ENCODE results near the gene CPLX1. TPM values are rescaled to one million over a fixed set of nuclear protein-coding genes. Genes with fewer than 3 reads are reported as not detected.

CPLX1 gene
- total RNA-seq, 1 experiment from 2014 or later = 3.1 TPM

DNA sequence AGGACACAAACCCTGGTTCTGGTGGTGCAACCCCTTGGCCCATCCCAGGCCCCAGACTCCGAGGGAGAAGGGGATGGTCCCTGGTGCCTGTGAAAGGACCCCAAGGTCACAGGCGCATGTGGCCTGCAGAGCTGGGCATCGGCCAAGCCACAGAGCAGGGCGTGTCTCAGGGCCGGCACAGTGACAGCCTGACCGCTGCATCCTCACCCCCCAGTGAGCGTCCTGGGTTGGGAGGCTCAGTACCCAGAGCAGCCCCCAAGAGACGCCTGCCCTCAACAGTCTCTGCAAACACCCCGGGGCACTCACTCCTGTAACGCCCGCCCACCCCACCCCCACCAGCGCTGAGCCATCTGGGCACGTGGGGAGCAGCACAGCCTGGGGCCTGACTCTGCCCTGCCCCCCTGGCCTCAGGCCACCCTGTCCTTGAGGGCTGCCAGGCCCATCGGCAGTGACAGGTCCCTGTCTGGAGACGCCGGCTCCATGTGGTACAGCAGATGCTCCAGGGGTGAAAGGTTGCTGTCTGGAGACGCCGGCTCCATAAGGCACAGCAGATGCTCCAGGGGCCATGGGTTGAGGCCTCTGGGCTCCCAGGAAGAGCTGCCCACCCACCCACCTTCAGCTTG, 24.5 kb upstream of the CPLX1 start:
- H4K20me1 ChIP-seq (ENCODE audit: insufficient read depth, low read depth, low read length) = no peaks in the 10 kb centered on the region
- H3K4me3 ChIP-seq (ENCODE audit: low read length) = no peak overlapping the region
- no peak overlapping the region for H2AFZ ChIP-seq (ENCODE audit: low read length)
- no peaks in the 10 kb centered on the region for H3K27me3 ChIP-seq (ENCODE audit: low read length)
- H3K79me2 ChIP-seq (ENCODE audit: low read length) = no peaks in the 10 kb centered on the region
- no peak overlapping the region for H3K27ac ChIP-seq (ENCODE audit: low read length)
- no peaks in the 10 kb centered on the region for H3K9me3 ChIP-seq (ENCODE audit: low read length)
- H3K4me1 ChIP-seq (ENCODE audit: low read length) = no peaks in the 10 kb centered on the region
- H3K9ac ChIP-seq (ENCODE audit: low read length) = no peak overlapping the region
- peaks cover 11% of the 10 kb centered on the region; the same call in 1 of the 2 replicates for H3K36me3 ChIP-seq (ENCODE audit: insufficient read depth, low read length)
- DNase-seq = no peak
- H3K4me2 ChIP-seq (ENCODE audit: low read depth, low read length, poor library complexity, severe bottlenecking) = no peak overlapping the region
- H3K9me2 ChIP-seq (replicated peaks; ENCODE audit: insufficient read depth, low read length) = no peaks in the 10 kb centered on the region

DNA sequence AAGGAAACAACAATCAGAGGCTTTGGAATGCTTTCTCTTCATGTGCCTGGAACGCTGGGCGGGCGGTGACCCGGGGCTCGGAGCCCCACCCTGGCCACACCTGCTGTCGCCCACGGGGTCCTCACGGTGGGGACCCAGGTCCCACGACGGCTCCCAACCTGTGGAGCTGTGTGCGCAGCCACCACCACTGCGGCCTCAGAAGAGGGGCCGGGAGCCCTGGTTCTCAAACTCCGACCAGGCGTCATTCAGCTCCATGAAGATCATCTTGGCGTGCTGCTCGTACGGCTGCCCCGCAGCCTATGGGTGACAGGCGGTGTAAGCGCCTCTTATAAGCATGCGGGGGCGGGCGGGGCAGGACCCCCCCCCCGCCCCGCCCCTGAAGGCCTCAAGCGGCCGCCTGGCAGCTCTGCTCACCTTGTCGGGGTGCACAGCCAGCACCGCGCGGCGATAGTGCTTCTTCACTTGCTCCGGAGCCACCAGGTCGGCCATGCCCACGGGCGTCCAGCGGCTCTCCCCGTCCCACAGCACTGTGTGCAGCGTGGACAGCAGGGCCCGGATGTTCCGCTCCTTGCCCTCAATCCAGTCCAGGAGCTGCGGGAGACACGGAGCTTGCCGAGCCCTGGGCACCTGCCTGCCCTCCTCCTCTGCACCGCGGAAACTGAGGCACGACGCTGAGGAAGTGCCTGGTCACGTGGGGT, 23.7 kb upstream of the CPLX1 start:
- H3K9me3 ChIP-seq (ENCODE audit: low read length) = no peaks in the 10 kb centered on the region
- H3K79me2 ChIP-seq (ENCODE audit: low read length) = no peaks in the 10 kb centered on the region
- DNase-seq = no peak
- H3K4me1 ChIP-seq (ENCODE audit: low read length) = no peaks in the 10 kb centered on the region
- H3K27me3 ChIP-seq (ENCODE audit: low read length) = no peaks in the 10 kb centered on the region
- H3K9me2 ChIP-seq (replicated peaks; ENCODE audit: insufficient read depth, low read length) = no peaks in the 10 kb centered on the region
- no peak overlapping the region for H3K4me3 ChIP-seq (ENCODE audit: low read length)
- no peaks in the 10 kb centered on the region for H4K20me1 ChIP-seq (ENCODE audit: insufficient read depth, low read depth, low read length)
- no peak overlapping the region for H3K4me2 ChIP-seq (ENCODE audit: low read depth, low read length, poor library complexity, severe bottlenecking)
- H3K9ac ChIP-seq (ENCODE audit: low read length) = no peak overlapping the region
- peaks cover 19% of the 10 kb centered on the region for H3K36me3 ChIP-seq (ENCODE audit: insufficient read depth, low read length)
- no peak overlapping the region for H3K27ac ChIP-seq (ENCODE audit: low read length)
- H2AFZ ChIP-seq (ENCODE audit: low read length) = no peak overlapping the region

DNA sequence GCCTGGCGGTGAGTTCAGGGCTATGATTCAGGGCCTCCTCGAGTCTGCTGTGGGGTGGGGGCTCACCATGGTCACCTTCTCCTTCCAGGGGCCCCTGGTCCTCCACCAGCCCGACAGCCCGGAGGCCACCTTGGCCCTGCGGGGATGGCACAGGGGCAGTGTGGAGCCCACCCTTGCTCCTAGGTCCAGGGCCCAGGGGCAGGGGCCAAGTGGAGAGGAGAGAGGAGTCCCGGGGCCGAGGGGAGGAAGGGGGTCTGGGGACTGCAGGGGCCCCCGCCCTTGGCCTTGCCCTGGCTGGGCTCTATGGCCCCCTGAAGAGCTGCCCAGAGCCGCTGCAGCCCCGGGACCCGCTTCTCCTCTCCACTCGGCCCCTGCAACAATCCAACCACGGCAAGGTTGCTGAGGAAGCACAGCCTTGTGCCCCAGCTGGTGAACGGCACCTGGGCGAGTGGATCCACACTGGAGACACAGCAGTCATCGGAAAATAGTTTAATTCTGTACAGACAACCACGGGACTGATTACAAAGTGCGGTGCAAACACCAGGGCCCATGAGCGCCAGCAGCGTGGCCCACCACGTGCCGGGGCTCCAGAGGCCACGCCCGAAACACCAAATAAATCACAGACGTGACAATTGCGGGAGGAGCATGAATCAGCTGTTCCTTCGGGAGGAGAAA, 23.0 kb upstream of the CPLX1 start:
- H2AFZ ChIP-seq (ENCODE audit: low read length) = no peak overlapping the region
- H4K20me1 ChIP-seq (ENCODE audit: insufficient read depth, low read depth, low read length) = no peaks in the 10 kb centered on the region
- no peaks in the 10 kb centered on the region for H3K79me2 ChIP-seq (ENCODE audit: low read length)
- DNase-seq = no peak
- H3K4me1 ChIP-seq (ENCODE audit: low read length) = no peaks in the 10 kb centered on the region
- H3K9me3 ChIP-seq (ENCODE audit: low read length) = no peaks in the 10 kb centered on the region
- H3K4me2 ChIP-seq (ENCODE audit: low read depth, low read length, poor library complexity, severe bottlenecking) = no peak overlapping the region
- H3K9ac ChIP-seq (ENCODE audit: low read length) = no peak overlapping the region
- H3K27me3 ChIP-seq (ENCODE audit: low read length) = no peaks in the 10 kb centered on the region
- H3K4me3 ChIP-seq (ENCODE audit: low read length) = no peak overlapping the region
- H3K36me3 ChIP-seq (ENCODE audit: insufficient read depth, low read length) = peaks cover 24% of the 10 kb centered on the region
- no peak overlapping the region for H3K27ac ChIP-seq (ENCODE audit: low read length)
- H3K9me2 ChIP-seq (replicated peaks; ENCODE audit: insufficient read depth, low read length) = no peaks in the 10 kb centered on the region

DNA sequence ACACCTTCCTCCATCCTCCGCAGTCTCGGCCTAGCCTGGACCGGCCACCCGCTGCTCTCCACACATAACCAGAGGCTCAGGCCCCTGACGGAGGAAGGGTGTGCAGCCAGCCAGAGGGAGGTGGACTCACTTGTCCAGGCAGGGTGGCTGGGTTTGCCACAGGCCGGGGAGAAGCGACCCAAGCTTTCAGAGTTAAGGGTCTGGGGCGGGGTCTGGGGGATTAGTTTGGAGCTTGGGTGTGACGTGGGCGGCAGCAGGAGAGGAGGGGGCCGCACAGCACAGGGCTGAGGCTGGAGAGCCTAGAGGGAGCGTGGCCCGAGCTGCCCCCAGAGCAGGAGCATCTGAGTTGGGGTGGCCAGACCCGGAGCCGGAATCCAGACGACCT, 22.4 kb upstream of the CPLX1 start:
- H3K36me3 ChIP-seq (ENCODE audit: insufficient read depth, low read length) = peaks cover 24% of the 10 kb centered on the region
- no peak overlapping the region for H3K27ac ChIP-seq (ENCODE audit: low read length)
- no peak overlapping the region for H3K4me2 ChIP-seq (ENCODE audit: low read depth, low read length, poor library complexity, severe bottlenecking)
- DNase-seq = no peak
- no peaks in the 10 kb centered on the region for H3K9me3 ChIP-seq (ENCODE audit: low read length)
- H2AFZ ChIP-seq (ENCODE audit: low read length) = no peak overlapping the region
- no peaks in the 10 kb centered on the region for H3K27me3 ChIP-seq (ENCODE audit: low read length)
- no peaks in the 10 kb centered on the region for H3K79me2 ChIP-seq (ENCODE audit: low read length)
- no peaks in the 10 kb centered on the region for H4K20me1 ChIP-seq (ENCODE audit: insufficient read depth, low read depth, low read length)
- no peak overlapping the region for H3K4me3 ChIP-seq (ENCODE audit: low read length)
- no peaks in the 10 kb centered on the region for H3K4me1 ChIP-seq (ENCODE audit: low read length)
- no peak overlapping the region for H3K9ac ChIP-seq (ENCODE audit: low read length)
- H3K9me2 ChIP-seq (replicated peaks; ENCODE audit: insufficient read depth, low read length) = no peaks in the 10 kb centered on the region

GRCh38 chr4:845836-846251, 19.9 kb upstream of the CPLX1 start:
- Histone ChIP-seq H3K9me3 (ENCODE audit: low read length) (no peaks in the 10 kb centered on the region), H3K4me3 (ENCODE audit: low read length) (no peak overlapping the region), H3K27me3 (ENCODE audit: low read length) (no peaks in the 10 kb centered on the region), H2AFZ (ENCODE audit: low read length) (no peak overlapping the region), H3K79me2 (ENCODE audit: low read length) (no peaks in the 10 kb centered on the region), H3K4me2 (ENCODE audit: low read depth, low read length, poor library complexity, severe bottlenecking) (no peak overlapping the region), H4K20me1 (ENCODE audit: insufficient read depth, low read depth, low read length) (no peaks in the 10 kb centered on the region), H3K4me1 (ENCODE audit: low read length) (no peaks in the 10 kb centered on the region), H3K9ac (ENCODE audit: low read length) (no peak overlapping the region), H3K9me2 (replicated peaks; ENCODE audit: insufficient read depth, low read length) (no peaks in the 10 kb centered on the region), H3K36me3 (ENCODE audit: insufficient read depth, low read length) (peaks cover 31% of the 10 kb centered on the region), H3K27ac (ENCODE audit: low read length) (no peak overlapping the region)
- DNase-seq = no peak

DNA sequence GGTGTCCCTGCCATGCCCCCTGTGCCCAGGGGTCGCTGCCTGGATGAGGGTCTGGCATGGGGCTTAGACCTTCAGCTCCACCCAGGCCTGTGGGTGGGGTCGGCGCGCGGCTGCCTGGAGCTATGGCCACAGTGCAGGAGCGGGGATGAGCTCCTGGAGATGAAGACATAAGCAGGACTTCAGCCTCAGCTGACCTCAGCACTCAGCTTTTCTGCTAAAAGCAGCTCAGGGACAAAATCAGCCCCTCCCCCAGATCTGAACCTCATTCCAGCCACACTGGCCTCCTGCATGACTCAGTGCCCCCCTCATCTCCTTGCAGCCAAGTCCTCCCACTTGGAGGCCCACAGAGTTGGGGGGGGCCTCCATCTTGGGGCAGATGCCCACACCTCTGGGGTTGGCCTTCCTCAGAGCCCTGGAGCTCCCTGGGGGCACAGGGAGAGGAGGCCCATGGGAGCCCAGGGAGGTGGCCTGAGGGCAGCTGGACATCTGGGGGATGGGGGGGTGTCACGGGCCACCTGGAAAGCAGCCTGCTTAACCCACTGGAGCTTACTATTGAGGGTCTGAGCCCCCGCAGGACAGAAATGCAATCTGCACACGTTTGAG, 19.4 kb upstream of the CPLX1 start:
- Histone ChIP-seq H3K27ac (ENCODE audit: low read length) (no peak overlapping the region), H3K4me2 (ENCODE audit: low read depth, low read length, poor library complexity, severe bottlenecking) (no peak overlapping the region)
- no peak for DNase-seq

GRCh38 chr4:844752-845232, 18.9 kb upstream of the CPLX1 start:
- no peaks in the 10 kb centered on the region for H3K4me1 ChIP-seq (ENCODE audit: low read length)
- H3K9ac ChIP-seq (ENCODE audit: low read length) = no peak overlapping the region
- no peak overlapping the region for H3K4me3 ChIP-seq (ENCODE audit: low read length)
- no peaks in the 10 kb centered on the region for H3K9me3 ChIP-seq (ENCODE audit: low read length)
- no peak overlapping the region for H2AFZ ChIP-seq (ENCODE audit: low read length)
- no peaks in the 10 kb centered on the region for H3K79me2 ChIP-seq (ENCODE audit: low read length)
- no peak overlapping the region for H3K27ac ChIP-seq (ENCODE audit: low read length)
- no peaks in the 10 kb centered on the region for H3K9me2 ChIP-seq (replicated peaks; ENCODE audit: insufficient read depth, low read length)
- H3K4me2 ChIP-seq (ENCODE audit: low read depth, low read length, poor library complexity, severe bottlenecking) = no peak overlapping the region
- no peak for DNase-seq
- H3K27me3 ChIP-seq (ENCODE audit: low read length) = no peaks in the 10 kb centered on the region
- peaks cover 31% of the 10 kb centered on the region for H3K36me3 ChIP-seq (ENCODE audit: insufficient read depth, low read length)
- H4K20me1 ChIP-seq (ENCODE audit: insufficient read depth, low read depth, low read length) = no peaks in the 10 kb centered on the region

More for the DNA sequence above, 19.4 kb upstream of the CPLX1 start:
- H3K27me3 ChIP-seq (ENCODE audit: low read length) = no peaks in the 10 kb centered on the region
- H3K4me3 ChIP-seq (ENCODE audit: low read length) = no peak overlapping the region
- no peaks in the 10 kb centered on the region for H3K79me2 ChIP-seq (ENCODE audit: low read length)
- H3K9me3 ChIP-seq (ENCODE audit: low read length) = no peaks in the 10 kb centered on the region
- H3K9me2 ChIP-seq (replicated peaks; ENCODE audit: insufficient read depth, low read length) = no peaks in the 10 kb centered on the region
- peaks cover 31% of the 10 kb centered on the region for H3K36me3 ChIP-seq (ENCODE audit: insufficient read depth, low read length)
- no peak overlapping the region for H2AFZ ChIP-seq (ENCODE audit: low read length)
- no peaks in the 10 kb centered on the region for H3K4me1 ChIP-seq (ENCODE audit: low read length)
- H3K9ac ChIP-seq (ENCODE audit: low read length) = no peak overlapping the region
- no peaks in the 10 kb centered on the region for H4K20me1 ChIP-seq (ENCODE audit: insufficient read depth, low read depth, low read length)
